Stimulated activated CD8-positive, alpha-beta memory T cell treated with anti-CD3 and anti-CD28 coated beads, Interleukin-2, amount 100 ng/mL, for 48 hours (primary cell): Measurements from ENCODE around the gene GPATCH11.

Source experiments
- DNase-seq, 2 donors: peaks; one replicate each; pipeline ENCODE4 v3.0.0-alpha.2; 2020; ENCODE audit warnings: low read depth in 2 of 2

GPATCH11 gene

DNA sequence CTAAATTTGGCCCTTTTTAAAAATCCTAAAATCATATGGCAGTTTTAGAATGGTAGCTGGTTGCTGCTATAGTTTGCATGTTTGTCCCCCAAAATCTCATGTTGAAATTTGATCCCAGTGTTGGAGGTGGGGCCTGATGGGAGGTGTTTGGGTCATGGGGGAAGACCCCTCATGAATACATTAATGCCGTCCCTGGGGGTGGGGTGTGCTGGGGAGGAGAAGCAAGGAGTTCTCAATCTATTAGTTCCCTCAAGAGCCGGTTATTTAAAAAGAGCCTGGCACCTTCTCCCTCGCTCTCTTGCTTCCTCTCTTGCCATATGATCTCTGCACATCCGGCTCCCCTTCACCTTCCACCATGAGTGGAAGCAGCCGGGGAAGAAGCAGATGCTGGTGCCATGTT lies 20.8 kb downstream of the GPATCH11 start:
- no peak for DNase-seq

DNA sequence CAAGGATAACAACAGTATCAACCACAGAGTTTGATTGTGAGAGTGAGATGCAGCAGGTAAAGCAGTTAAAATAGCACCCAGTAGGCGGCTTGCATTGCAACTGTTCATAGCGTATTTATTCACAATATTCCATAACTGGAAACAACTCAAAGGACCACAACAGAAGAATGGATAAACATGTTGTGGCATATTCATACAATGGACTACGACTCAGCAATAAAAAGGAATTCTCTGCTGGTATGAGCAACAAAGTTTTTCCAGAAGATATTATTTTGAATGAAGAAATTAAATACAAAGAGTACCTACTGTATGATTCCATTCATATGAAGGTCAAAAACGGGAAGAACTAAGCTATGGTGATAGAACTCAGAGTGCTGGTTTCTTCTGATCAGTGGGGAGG lies 25.2 kb downstream of the GPATCH11 start:
- no peak for DNase-seq

DNA sequence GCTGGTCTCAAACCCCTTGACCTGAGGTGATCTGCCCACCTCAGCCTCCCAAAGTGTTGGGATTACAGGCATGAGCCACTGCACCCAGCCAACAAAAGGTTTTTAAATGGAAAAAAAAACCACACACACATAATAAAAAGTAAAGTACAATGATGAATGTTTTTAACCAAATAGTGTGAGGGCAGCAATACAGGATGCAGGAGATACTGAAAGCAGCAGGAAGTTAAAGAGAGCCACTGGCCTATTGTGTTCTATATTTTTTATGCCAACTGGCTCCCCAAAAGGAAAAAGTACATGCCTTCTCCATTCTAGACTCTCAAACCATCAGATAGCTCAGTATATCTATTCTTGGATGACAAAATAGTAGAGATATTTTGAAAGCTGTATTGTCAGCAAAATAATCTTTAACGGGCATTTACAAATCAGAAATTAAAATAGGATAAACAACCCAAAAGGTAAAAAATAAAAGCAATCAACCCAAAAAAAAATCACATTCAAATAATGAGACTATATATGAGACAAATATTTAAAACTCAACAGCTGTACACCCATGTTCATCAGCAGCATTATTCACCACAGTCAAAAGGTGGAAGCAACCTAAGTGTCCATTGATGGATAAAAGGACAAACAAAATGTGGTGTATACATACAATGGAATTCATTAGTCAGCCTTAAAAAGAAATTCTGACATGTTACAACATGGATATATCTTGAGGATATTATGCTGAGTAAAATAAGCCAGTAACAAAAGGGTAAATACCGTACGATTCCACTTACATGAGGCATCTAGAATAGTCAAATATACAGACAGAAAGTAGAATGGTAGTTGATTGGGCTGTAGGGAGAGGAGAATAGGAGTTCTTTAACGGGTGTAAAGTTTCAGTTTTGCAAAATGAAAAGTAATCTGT lies 26.2 kb downstream of the GPATCH11 start:
- no peak for DNase-seq

DNA sequence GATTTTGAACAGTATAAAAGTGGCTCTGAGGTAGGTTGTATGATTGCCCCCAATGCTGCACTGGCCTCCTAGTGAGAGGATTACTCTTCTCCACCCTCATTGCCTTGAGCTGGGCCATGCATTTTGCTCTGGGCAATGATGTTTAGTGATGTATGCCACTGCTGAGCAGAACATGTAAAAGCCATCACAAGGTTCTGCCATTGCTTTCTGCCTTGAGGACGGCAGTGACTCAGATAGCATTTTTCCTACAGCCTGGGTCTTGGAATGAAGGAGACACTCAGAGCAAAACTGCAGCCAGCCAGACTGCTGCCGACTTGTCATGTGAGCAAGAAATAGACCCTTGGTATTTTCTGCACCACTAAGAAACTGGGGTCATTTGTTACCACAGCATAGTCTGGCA lies 27.6 kb downstream of the GPATCH11 start:
- no peak for DNase-seq

DNA sequence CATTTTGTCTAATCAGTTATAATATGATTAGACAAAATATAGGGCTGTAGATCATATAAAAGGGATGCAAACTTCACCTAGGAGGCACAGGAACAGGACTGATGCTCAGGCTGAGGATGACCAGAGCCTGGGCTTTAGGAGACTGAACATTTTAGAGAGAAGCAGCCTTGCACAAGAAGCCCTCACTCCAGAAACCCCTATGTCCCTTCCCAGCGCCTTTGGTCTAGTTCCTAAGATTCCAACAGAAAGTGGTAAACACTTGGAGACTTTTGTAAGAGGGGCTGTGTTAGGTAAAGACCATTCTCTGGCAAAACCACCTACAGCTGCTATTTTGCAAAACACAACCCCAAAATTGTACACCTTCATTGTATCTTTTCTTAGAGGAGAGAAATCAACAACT lies 33.2 kb downstream of the GPATCH11 start:
- no peak for DNase-seq

DNA sequence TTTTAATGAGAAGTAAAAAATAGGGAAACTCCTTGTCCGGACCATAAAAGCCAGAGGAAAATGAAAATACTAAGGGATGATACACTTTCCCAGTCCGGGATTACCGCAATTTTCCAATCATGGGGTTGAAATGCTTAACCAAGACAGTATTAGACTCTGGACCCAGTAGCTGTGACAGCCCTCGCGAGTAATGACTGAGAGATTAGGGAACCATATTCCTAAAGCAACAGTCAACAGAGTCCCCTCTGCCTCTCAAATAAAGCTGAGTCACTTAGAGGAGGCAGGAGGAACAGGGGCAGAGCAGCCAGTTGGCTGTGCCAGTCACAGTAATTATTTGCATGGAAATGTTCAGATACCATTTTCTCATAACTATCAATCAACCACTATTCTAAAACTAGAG lies 34.8 kb downstream of the GPATCH11 start:
- no peak for DNase-seq

DNA sequence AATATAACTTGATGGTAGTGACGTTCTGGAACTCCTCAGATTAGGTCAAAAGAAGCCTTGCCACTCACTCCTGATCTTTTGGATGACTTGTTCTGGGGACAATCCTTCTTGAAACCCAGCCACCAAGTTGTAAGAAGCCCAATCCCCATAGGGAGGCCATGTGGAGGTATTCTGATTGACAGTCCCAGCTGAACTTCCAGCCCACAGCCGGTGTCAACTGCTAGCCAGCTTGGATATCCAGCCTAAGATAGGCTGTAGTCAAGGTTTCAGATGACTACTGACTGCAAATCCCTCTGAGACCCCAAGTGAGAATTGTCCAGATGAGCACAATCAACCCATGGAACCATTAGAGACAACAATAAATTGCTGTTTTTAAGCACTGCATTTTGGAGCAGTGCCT lies 41.1 kb downstream of the GPATCH11 start:
- DNase-seq = no peak

DNA sequence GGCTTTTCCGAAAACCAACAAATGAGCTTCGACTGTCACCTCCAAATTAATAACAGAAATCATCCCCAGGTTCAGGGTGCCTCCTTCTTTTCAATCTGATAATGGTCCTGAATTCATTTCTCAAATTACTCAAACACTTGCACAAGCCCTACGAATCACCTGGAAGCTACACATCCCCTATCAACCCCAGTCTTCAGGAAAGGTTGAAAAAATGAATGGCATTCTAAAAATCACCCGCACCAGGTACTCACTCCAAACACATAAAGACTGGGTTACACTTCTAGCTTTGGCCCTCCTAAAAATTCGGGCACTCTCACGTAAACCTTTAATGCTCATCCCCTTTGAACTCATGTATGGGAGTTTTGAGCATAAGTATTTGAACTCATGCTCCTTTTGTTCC lies 48.6 kb downstream of the GPATCH11 start:
- DNase-seq = no peak

DNA sequence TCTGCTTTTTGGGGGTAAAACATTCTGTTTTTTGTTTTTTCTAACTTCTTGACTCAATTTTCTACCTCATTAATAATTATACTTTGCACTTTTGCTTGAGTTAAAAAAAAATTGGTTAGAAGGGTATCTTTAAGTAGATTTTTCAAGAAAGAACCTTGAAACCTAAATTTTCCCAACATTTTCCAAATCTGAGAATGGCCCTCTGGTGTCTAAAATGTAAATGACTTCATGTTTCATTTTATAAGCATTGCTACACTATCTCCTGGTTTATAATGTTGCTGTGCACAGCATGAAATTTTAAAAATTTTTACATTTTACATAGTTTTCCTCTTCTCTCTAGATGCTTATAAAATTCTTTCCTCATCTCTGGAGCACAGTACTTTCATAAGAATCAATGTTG lies 58.2 kb downstream of the GPATCH11 start:
- no peak for DNase-seq

DNA sequence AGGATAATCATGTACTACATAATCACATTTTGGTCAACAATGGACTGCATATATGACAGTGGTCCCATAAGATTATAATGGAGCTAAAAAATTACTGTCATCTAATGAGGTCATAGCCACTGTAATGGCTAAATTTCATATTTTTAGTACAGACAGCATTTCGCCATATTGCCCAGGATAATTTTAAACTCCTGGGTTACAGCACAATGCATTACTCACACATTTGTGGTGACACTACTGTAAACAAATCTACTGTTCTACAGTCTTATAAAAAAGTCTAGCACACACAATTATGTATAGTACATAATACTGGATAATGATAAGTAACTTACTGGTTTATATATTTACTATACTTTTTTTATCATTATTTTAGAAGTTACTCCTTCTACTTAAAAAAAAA lies 59.7 kb downstream of the GPATCH11 start:
- no peak for DNase-seq

DNA sequence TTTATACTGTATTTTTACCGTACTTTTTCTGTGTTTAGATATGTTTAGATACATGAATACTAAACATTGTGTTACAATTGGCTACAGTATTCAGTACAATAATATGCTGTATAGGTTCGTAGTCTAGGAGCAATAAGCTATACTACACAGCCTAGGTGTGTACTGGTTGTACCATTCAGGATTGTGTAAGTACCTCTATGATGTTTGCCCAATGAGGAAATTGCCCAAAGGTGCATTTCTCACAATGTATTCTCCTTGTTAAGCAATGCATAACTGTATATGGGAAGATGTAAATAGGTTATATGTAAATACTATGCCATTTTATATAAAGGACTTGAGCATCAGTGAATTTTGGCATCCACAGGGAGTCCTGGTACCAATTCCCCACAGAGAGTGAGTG lies 61.7 kb downstream of the GPATCH11 start:
- no peak for DNase-seq

DNA sequence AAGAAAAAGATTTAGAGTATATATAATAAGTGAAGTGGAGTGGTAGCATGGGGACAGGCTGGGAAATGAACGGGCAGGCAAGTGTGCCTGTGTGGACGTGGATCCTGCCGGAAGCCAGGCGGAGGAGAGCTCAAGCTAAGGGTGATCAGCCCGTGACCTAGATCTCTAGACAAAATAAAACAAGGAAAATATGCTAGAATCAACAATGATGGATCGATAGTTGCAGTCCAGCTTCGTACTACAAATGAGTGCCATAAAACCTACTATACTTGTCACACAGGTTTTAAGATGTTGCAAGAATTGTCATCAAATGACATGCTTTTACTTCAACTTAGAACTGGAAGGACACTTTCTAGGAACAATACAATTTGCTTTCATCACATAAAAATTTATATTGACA lies 64.0 kb downstream of the GPATCH11 start:
- no peak for DNase-seq
